GM21515 (cell line): ENCODE results near the gene FRA10AC1.

Experiments used
- ATAC-seq: cut with Tn5 transposase; IDR thresholded peaks from one replicate; pipeline ENCODE4 v1.9.1; 2021; ENCODE audit not compliant: unreplicated experiment

The FRA10AC1 gene

DNA sequence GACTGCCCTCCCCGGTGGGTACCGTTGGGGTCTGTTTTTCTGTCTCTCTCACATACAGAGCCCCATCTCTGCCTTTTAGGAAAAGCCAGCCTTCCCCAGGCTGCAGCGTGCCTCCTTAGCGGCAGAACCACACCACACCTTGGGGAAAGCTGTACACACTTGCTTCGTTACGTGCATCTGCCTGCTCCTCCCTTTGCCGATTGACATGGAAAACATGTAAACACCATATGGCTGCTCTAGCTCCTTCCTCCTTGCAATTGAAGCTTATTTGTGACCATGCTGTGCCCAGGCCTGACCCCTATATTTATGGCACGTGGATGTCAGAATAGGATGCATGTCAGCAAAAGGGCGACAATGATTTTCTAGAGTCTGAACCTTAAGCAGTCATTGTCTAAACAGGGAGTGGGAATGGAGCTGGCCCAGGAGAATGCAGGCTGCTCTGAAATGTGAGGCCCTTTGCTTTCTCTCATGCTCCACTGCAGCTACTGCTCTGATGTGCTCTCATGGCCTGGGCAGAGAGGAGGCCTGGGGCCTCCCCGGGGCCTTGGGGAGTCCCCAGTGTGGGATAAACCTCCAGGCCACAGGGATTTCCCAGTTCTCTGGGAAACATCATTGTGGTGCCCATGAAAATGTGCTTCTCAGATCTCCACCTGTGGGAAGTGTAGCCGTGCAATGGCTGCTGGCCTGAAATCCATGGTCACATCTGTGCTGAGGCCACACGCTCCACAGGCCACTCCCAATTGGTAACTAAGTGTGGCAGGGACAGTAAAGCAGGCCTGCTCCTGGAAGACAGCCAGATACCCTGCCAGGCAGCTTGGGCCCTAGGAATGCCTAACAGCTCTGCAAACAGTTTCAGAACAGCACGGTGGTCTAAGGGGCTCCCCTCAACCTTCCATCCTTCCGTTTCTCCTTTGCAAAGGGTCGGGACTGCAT lies 71.5 kb downstream of the FRA10AC1 start:
- ATAC-seq: no peak

- ATAC-seq: no peak
Measured at GRCh38 chr10:93629647-93630305, 72.6 kb downstream of the FRA10AC1 start.

- ATAC-seq: no peak
Measured at GRCh38 chr10:93628858-93629257, 73.5 kb downstream of the FRA10AC1 start.

DNA sequence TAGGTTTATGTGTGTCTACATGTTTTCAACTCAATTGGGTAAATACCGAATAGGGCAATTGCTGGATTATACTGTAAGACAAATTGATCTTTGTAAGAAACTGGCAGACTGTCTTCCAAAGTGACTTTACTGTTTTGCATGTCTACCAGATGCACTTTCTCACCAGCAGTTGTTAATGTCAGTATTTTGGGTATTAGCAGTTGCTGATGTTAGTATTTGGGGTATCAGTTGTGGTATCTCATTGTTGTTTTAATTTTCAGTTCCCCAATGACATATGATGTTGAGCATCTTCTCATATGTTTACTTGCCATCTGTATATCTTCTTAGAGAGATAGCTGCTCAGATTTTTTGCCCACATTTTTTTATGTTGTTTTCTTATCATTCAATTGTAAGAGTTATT lies 79.5 kb downstream of the FRA10AC1 start:
- ATAC-seq: no peak

GRCh38 chr10:93620925-93621324 lies 81.5 kb downstream of the FRA10AC1 start:
- no peak for ATAC-seq
